ENCODE data around the gene ZNFX1. TPM values are rescaled to one million over a fixed set of nuclear protein-coding genes. Genes with fewer than 3 reads are reported as not detected.
"Not testable (repeated sequence)": the region's sequence is repeated elsewhere in the genome, so short reads cannot be mapped to it uniquely, and the experiment has no call there.

Gene ZNFX1
- total RNA-seq, 1 donor from 2014 or later, result 36.1 TPM

DNA sequence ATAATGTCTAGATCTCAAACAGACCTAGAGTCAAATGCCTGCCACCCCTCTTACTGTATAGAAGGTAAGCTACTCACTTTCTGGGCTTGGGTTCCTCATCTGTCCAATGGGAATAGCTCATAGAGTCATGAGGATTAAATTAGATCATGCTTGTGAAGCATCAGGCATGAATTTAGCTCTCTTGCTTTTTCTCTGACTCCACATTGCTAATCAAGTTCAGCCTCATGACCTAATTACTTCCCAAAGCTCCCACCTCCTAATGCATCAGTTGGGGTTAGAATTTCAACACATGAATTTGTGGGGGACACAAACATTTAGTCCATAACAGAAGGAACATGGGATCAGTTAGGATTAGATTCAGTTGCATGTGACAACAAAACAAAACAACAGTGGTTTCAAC, 63.3 kb downstream of the ZNFX1 start:
- DNase-seq (ENCODE audit: low read depth, low spot score), result no peak

DNA sequence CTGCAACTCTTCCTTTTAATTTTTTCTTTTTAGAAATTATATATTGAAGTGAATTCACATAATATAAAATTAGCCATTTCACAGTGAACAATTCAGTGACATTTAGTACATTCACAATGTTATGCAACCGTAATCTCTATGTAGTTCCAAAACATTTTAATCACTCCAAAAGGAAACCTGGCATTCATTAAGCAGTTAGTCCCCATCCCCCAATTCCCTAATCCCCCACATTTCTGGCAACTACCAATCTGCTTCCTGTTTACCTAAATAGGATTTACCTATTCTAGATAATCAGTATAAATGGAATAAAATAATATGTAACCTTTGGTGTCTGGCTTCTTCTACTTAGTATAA, 67.1 kb downstream of the ZNFX1 start:
- no peak for DNase-seq (ENCODE audit: low read depth, low spot score)

DNA sequence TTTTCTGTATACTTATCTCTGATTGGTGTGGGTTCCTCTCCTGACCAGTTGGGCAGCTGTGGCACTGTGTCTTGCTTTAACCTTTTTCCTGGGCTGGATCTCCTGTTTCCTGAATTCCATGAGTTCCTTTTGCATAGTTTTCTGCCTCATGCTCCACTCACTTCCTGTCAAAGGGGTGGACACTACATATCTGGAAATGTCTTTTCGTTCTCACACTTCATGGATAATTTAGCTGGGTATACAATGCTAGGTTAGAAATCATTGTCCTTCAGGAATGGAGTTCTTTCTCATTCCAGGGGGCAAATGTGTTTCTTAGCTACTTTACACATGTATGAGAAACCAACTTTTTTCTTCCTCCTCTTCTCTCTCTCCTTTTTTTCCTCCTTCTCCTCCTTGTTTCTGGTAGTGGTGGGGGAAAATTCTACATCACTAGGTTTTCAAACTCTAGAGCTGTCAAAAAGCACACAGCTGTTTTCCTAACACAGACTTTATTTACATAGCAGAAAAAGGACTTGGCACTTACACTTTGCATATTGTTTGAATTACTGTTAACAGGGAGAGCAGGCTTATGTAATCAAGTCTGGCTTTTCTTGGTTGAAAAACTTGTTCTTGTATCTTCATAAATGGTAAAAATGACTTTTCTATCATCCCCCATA, 67.6 kb downstream of the ZNFX1 start:
- DNase-seq (ENCODE audit: low read depth, low spot score), result no peak

DNA sequence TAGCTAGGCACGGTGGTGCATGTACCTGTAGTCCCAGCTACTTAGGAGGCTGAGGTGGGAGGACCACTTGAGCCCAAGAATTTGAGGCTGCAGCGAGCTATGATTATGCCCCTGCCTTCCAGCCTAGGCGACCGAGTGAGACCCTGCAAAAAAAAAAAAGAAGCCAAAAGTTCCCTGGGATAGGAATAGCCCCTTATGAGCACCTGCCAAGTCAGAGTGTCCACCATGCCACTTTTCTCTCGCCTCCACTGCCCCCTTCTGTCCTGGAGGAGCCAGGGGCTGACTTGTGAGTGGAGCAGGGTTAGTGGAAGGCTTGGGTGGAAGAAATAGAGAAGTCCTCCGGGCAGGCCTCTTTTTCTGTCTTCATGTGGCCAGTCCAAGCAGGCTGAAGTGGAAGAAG, 70.8 kb downstream of the ZNFX1 start:
- no peak for DNase-seq (ENCODE audit: low read depth, low spot score)

DNA sequence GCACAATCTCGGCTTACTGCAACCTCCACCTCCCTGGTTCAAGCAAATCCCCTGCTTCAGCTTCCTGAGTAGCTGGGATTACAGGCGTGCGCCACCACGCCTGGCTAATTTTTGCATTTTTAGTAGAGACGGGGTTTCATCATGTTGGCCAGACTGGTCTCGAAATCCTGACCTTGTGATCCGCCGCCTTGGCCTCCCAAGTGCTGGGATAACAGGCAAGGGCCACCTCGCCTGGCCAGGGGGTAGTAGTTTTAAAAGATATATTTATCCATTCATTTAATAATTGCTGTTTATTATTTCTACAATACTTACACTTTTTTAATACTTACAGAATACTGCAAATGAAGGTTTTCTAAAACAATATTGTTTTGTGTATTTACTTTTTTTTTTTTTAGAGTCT, 74.1 kb downstream of the ZNFX1 start:
- no peak for DNase-seq (ENCODE audit: low read depth, low spot score)

DNA sequence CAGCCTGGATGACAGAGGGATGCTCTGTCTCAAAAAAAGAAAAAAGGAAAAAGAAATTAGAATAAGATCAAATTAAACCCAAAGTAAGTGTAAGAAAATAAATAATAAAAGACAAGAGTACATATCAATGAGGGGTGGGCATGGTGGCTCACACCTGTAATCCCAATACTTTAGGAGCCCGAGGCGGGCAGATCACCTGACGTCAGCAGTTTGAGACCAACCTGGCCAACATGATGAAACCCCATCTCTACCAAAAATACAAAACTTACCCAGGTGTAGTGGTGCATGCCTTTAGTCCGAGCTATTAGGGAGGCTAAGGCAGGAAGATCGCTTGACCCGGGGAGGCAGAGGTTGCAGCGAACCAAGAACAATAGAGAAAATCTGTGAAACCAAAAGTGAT, 74.8 kb downstream of the ZNFX1 start:
- DNase-seq (ENCODE audit: low read depth, low spot score), result no peak

DNA sequence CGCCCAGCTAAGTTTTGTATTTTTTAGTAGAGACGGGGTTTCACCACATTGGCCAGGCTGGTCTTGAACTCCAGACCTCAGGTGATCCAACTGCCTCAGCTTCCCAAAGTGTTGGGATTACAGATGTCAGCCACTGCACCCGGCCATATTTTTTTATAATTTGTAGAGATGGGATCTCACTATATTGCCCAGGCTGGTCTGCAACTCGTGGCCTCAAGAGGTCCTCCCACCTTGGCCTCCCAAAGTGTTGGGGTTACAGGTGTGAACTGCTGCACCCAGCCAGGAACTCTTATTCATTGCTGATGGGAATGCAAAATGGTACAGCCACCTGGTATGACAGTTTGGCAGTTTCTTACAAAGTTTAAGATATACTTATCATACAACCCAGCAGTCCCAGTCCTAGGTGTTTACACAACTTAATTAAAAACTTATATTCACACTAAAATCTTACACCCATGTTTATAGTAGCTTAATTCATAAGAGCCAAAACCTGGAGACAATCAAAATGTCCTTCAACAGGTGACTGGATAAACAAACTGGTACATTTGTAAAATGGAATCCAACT, 78.0 kb downstream of the ZNFX1 start:
- no peak for DNase-seq (ENCODE audit: low read depth, low spot score)

DNA sequence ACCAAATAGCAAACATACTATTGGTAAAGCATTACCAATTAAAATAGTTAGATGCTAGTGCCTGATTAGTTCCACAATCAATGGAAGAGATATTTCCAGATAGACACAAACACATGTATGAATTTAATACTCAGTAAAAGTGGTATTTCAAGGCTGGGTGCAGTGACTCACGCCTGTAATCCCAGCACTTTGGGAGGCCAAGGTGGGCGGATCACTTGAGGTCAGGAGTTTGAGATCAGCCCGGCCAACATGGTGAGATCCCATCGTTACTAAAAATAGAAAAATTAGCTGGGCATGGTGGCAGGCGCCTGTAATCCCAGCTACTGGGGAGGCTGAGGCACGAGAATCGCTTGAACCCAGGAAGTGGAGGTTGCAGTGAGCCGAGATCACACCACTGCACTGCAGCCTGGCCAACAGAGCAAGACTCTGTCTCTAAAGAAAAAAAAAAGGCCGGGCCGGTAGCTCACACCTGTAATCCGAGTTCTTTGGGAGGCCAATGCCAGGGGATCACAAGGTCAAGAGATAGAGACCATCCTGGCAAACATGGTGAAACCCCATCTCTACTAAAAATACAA, 84.8 kb downstream of the ZNFX1 start:
- DNase-seq (ENCODE audit: low read depth, low spot score), result not testable (repeated sequence)

Other genes with a start within 250 kb of the ZNFX1 start
- gene CSE1L, start 231.7 kb downstream of the ZNFX1 start, total RNA-seq, result 114 and 168 TPM in 2 replicates
- 58.8 and 63.0 TPM in 2 replicates for gene STAU1, start 89.7 kb downstream of the ZNFX1 start, total RNA-seq
- 27.0 and 37.5 TPM in 2 replicates for gene DDX27, start 58.6 kb downstream of the ZNFX1 start, total RNA-seq
- gene KCNB1, start 204.6 kb upstream of the ZNFX1 start, total RNA-seq, result under 0.01 TPM in 1 of 2 replicates, not detected in the other